ENCODE data around the gene STUB1.

GRCh38 chr16:666572-666971 is 13.6 kb upstream of the STUB1 start:
- TF ChIP-seq CTCF (IDR thresholded peaks at IDR 0.05; ENCODE audit: borderline replicate concordance, extremely low read depth, low read length, poor library complexity, severe bottlenecking) (no peak), EZH2 (IDR thresholded peaks at IDR 0.05; ENCODE audit: borderline replicate concordance, low read depth, low read length, severe bottlenecking) (no peak)

Measured in DND-41 (cell line).